MM.1S (cell line): ENCODE data around the gene FBXW5.

Experiments used
- EZH2 ChIP-seq: fragments of 300-600 bp; sonication (generic); optimal IDR thresholded peaks from 2 replicates; pipeline ENCODE3; 2017; ENCODE audit warnings: low read depth, mild to moderate bottlenecking, antibody characterized with exemption, low read length, mixed read lengths
- TF ChIP-seq, protein P1 (sequence below): fragments of 300-600 bp; sonication (generic); IDR thresholded peaks from 2 replicates; pipeline ENCODE4 v1.5.1; 2016; ENCODE audit warnings: antibody characterized with exemption, low read length, mixed read lengths

DNA sequence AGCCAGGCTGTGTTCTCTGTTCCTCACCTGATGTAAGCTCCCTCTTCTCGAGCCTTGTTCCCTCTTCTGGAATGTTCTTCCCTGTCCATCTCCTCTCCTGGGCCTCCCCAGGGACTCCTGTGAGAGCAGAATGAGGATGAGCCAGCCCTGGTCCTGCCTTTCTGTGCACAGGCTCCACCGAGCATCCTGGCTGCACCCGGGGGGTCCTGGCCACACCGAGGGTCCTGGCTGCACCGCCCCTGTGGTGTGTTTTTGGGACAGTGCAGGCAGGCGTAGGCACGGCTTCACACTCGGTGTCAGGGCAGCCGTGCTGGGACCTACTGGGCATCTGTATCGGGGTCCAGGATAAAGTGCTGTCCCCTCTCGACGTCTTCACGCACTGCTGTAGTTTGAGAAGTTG lies 17.8 kb downstream of the FBXW5 start:
- TF ChIP-seq, protein P1, sequence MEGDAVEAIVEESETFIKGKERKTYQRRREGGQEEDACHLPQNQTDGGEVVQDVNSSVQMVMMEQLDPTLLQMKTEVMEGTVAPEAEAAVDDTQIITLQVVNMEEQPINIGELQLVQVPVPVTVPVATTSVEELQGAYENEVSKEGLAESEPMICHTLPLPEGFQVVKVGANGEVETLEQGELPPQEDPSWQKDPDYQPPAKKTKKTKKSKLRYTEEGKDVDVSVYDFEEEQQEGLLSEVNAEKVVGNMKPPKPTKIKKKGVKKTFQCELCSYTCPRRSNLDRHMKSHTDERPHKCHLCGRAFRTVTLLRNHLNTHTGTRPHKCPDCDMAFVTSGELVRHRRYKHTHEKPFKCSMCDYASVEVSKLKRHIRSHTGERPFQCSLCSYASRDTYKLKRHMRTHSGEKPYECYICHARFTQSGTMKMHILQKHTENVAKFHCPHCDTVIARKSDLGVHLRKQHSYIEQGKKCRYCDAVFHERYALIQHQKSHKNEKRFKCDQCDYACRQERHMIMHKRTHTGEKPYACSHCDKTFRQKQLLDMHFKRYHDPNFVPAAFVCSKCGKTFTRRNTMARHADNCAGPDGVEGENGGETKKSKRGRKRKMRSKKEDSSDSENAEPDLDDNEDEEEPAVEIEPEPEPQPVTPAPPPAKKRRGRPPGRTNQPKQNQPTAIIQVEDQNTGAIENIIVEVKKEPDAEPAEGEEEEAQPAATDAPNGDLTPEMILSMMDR, result no peak
- TF ChIP-seq EZH2, result no peak
